B cell (primary cell): Measurements from ENCODE around the gene GGACT.

Source experiments
- EZH2 ChIP-seq: IDR thresholded peaks from 2 replicates; pipeline ENCODE4 v1.6.1; 2012; ENCODE audit warnings: borderline replicate concordance, low read depth, mild to moderate bottlenecking, moderate library complexity, low read length; ENCODE audit not compliant: insufficient read depth, poor library complexity, severe bottlenecking
- TF ChIP-seq, protein P1 (sequence below): fragments of 200-600 bp; IDR thresholded peaks from one replicate; pipeline ENCODE4 v1.8.0; 2022; ENCODE audit warnings: antibody characterized with exemption, mild to moderate bottlenecking

DNA sequence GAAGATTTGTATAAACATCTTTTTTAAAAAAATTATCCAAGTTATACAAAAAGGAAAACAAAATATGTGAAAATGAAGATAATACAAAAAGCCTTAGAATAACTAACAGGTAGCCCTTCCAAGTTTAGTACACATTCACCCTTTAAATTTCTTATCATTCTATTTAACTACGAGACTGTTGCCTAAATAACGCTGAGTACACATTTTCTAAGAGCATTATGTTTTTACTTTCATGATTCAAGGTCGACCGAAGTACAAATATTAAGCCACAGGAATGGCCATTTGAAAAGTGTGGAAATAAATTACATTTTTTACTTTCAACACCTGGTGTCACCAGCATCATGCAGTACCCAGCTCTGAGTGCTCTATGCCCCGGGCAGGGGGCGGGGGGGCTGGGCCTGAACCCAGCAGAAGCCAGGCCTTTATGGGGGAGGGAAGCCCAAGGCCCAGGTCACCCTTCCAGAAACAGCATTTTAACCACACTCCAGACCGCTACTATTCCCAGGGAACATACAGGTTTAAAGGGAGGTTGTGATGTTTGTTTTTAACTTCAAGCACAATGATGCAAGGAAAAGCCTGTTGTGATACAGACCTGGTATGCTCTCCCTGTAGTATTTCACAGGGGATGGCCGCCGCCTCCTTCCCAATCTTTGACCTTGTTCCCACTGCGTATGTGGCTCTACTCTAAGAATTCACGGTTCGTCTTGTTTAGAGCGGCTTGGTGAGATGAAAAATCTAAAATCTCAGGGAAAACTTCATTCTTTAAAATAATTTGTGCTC lies 24.0 kb downstream of the GGACT start:
- TF ChIP-seq, protein P1, sequence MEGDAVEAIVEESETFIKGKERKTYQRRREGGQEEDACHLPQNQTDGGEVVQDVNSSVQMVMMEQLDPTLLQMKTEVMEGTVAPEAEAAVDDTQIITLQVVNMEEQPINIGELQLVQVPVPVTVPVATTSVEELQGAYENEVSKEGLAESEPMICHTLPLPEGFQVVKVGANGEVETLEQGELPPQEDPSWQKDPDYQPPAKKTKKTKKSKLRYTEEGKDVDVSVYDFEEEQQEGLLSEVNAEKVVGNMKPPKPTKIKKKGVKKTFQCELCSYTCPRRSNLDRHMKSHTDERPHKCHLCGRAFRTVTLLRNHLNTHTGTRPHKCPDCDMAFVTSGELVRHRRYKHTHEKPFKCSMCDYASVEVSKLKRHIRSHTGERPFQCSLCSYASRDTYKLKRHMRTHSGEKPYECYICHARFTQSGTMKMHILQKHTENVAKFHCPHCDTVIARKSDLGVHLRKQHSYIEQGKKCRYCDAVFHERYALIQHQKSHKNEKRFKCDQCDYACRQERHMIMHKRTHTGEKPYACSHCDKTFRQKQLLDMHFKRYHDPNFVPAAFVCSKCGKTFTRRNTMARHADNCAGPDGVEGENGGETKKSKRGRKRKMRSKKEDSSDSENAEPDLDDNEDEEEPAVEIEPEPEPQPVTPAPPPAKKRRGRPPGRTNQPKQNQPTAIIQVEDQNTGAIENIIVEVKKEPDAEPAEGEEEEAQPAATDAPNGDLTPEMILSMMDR, result no peak
- TF ChIP-seq EZH2, result no peak
